ENCODE results near the gene NMNAT2. TPM values are rescaled to one million over a fixed set of nuclear protein-coding genes. Genes with fewer than 3 reads are reported as not detected.
"Not testable (repeated sequence)": the region's sequence is repeated elsewhere in the genome, so short reads cannot be mapped to it uniquely, and the experiment has no call there.

The NMNAT2 gene
- total RNA-seq, 4 donors from 2014 or later, result 0.93 to 2.2 (median 1.9) TPM

- TF ChIP-seq POLR2AphosphoS5 (IDR thresholded peaks at IDR 0.05), result no peak
- WGBS, 2 donors (ENCODE audit: low coverage in 1 of 2), result no CpG with 5 or more reads among the region's 1 CpG
- Histone ChIP-seq H3K9me3 (no peaks in the 10 kb centered on the region), H3K36me3 (no peaks in the 10 kb centered on the region), H3K27ac (no peak overlapping the region), H3K4me1 (no peaks in the 10 kb centered on the region), H3K27me3 (no peaks in the 10 kb centered on the region), H3K4me3 (no peak overlapping the region)
- ATAC-seq, result no peak
Measured at GRCh38 chr1:183433703-183434102, 15.5 kb upstream of the NMNAT2 start.

GRCh38 chr1:183432548-183432875, 14.3 kb upstream of the NMNAT2 start:
- ATAC-seq, result no peak
- TF ChIP-seq POLR2AphosphoS5 (IDR thresholded peaks at IDR 0.05), result no peak
- TF ChIP-seq POLR2A (IDR thresholded peaks at IDR 0.05), result no peak
- TF ChIP-seq CTCF (IDR thresholded peaks at IDR 0.05), result no peak
- no peak overlapping the region for H3K27ac ChIP-seq
- no peaks in the 10 kb centered on the region for H3K4me1 ChIP-seq
- no peaks in the 10 kb centered on the region for H3K36me3 ChIP-seq
- WGBS, 2 donors (ENCODE audit: low coverage in 1 of 2), result 63 to 83% methylated on average over 1 to 2 of the region's 2 CpGs
- no peaks in the 10 kb centered on the region for H3K27me3 ChIP-seq
- H3K4me3 ChIP-seq, result no peak overlapping the region
- H3K9me3 ChIP-seq, result no peaks in the 10 kb centered on the region

GRCh38 chr1:183431840-183432547, 13.8 kb upstream of the NMNAT2 start:
- no peak for ATAC-seq
- H3K36me3 ChIP-seq, result no peaks in the 10 kb centered on the region
- H3K4me3 ChIP-seq, result no peak overlapping the region
- no peaks in the 10 kb centered on the region for H3K9me3 ChIP-seq
- TF ChIP-seq EP300 (IDR thresholded peaks at IDR 0.05), result no peak
- no peak for TF ChIP-seq POLR2A (IDR thresholded peaks at IDR 0.05)
- no peak for TF ChIP-seq CTCF (IDR thresholded peaks at IDR 0.05)
- no peak for TF ChIP-seq POLR2AphosphoS5 (IDR thresholded peaks at IDR 0.05)
- no peaks in the 10 kb centered on the region for H3K4me1 ChIP-seq
- H3K27ac ChIP-seq, result no peak overlapping the region
- H3K27me3 ChIP-seq, result no peaks in the 10 kb centered on the region
- 92 to 96% methylated on average over 4 of the region's 4 CpGs for WGBS, 2 donors (ENCODE audit: low coverage in 1 of 2)

GRCh38 chr1:183427591-183427990, 9.4 kb upstream of the NMNAT2 start:
- not testable (repeated sequence) for H3K27ac ChIP-seq

GRCh38 chr1:183424691-183425090, 6.5 kb upstream of the NMNAT2 start:
- TF ChIP-seq POLR2AphosphoS5 (IDR thresholded peaks at IDR 0.05), result no peak
- TF ChIP-seq EP300 (IDR thresholded peaks at IDR 0.05), result no peak
- TF ChIP-seq POLR2A (IDR thresholded peaks at IDR 0.05), result no peak
- TF ChIP-seq CTCF (IDR thresholded peaks at IDR 0.05), result no peak
- Histone ChIP-seq H3K9me3 (no peaks in the 10 kb centered on the region), H3K4me1 (no peaks in the 10 kb centered on the region), H3K4me3 (no peak overlapping the region), H3K36me3 (no peaks in the 10 kb centered on the region), H3K27me3 (peaks cover 18% of the 10 kb centered on the region), H3K27ac (no peak overlapping the region)
- ATAC-seq, result no peak

More at GRCh38 chr1:183427591-183427990, 9.4 kb upstream of the NMNAT2 start:
- not testable (repeated sequence) for H3K4me3 ChIP-seq, ATAC-seq, H3K9me3 ChIP-seq, H3K27me3 ChIP-seq, H3K4me1 ChIP-seq, H3K36me3 ChIP-seq
- WGBS, 2 donors (ENCODE audit: low coverage in 1 of 2), result 53% methylated on average over 3 of the region's 3 CpGs; no CpG with 5 or more reads in 1 of the 2 donors

GRCh38 chr1:183423541-183423940, 5.4 kb upstream of the NMNAT2 start:
- WGBS, 2 donors (ENCODE audit: low coverage in 1 of 2), result 60 to 63% methylated on average over 1 of the region's 1 CpG
- no peak overlapping the region for H3K4me3 ChIP-seq
- H3K27me3 ChIP-seq, result peaks cover 29% of the 10 kb centered on the region
- no peak overlapping the region for H3K27ac ChIP-seq
- no peaks in the 10 kb centered on the region for H3K36me3 ChIP-seq
- TF ChIP-seq CTCF (IDR thresholded peaks at IDR 0.05) (no peak), EP300 (IDR thresholded peaks at IDR 0.05) (no peak), POLR2A (IDR thresholded peaks at IDR 0.05) (no peak), POLR2AphosphoS5 (IDR thresholded peaks at IDR 0.05) (no peak)
- no peaks in the 10 kb centered on the region for H3K9me3 ChIP-seq
- peaks cover 0 to under 1% (median 0%) of the 10 kb centered on the region in 3 donors for H3K4me1 ChIP-seq
- ATAC-seq, result no peak
